ENCODE measurements around the gene NOG. TPM values are rescaled to one million over a fixed set of nuclear protein-coding genes. Genes with fewer than 3 reads are reported as not detected.

The NOG gene
- total and polyA plus RNA-seq, 2 experiments from 2014 or later, result 0.39 to 0.66 TPM

DNA sequence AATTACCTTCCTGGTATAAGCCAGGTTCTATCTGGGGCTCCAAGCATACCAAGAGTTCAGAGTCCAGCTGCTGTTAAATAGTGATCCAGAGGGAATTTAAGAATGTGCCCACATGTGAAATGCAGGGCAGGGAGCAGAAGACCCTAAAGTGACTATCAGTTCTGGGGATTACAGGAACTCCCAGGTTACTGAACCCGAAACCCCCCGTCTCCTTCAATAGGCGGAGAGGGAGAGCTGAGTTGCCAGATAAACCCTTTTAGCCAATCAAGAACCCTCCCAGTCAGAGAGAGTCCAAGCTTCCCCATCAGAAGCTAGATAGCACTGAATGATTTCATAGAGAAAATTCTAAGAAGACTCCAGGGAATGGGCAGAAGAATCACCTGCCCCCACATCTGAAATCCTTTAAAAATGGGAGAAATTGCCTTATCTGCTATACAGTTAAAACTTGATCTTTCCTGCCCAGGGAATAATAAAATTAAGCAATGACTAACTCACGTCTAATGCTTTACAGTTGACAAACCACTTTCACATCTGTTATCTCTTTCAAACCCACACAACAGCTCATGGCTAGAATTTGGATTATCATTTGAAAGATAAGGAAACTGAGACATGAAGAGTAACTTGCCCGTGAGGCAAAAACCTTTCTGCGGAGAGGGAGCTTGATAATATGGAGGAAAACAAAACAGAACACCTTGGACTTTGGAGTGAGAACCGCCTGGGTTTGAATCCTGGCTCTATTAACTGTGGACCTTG lies 10.2 kb downstream of the NOG start (continued):
- TF ChIP-seq, protein P1, sequence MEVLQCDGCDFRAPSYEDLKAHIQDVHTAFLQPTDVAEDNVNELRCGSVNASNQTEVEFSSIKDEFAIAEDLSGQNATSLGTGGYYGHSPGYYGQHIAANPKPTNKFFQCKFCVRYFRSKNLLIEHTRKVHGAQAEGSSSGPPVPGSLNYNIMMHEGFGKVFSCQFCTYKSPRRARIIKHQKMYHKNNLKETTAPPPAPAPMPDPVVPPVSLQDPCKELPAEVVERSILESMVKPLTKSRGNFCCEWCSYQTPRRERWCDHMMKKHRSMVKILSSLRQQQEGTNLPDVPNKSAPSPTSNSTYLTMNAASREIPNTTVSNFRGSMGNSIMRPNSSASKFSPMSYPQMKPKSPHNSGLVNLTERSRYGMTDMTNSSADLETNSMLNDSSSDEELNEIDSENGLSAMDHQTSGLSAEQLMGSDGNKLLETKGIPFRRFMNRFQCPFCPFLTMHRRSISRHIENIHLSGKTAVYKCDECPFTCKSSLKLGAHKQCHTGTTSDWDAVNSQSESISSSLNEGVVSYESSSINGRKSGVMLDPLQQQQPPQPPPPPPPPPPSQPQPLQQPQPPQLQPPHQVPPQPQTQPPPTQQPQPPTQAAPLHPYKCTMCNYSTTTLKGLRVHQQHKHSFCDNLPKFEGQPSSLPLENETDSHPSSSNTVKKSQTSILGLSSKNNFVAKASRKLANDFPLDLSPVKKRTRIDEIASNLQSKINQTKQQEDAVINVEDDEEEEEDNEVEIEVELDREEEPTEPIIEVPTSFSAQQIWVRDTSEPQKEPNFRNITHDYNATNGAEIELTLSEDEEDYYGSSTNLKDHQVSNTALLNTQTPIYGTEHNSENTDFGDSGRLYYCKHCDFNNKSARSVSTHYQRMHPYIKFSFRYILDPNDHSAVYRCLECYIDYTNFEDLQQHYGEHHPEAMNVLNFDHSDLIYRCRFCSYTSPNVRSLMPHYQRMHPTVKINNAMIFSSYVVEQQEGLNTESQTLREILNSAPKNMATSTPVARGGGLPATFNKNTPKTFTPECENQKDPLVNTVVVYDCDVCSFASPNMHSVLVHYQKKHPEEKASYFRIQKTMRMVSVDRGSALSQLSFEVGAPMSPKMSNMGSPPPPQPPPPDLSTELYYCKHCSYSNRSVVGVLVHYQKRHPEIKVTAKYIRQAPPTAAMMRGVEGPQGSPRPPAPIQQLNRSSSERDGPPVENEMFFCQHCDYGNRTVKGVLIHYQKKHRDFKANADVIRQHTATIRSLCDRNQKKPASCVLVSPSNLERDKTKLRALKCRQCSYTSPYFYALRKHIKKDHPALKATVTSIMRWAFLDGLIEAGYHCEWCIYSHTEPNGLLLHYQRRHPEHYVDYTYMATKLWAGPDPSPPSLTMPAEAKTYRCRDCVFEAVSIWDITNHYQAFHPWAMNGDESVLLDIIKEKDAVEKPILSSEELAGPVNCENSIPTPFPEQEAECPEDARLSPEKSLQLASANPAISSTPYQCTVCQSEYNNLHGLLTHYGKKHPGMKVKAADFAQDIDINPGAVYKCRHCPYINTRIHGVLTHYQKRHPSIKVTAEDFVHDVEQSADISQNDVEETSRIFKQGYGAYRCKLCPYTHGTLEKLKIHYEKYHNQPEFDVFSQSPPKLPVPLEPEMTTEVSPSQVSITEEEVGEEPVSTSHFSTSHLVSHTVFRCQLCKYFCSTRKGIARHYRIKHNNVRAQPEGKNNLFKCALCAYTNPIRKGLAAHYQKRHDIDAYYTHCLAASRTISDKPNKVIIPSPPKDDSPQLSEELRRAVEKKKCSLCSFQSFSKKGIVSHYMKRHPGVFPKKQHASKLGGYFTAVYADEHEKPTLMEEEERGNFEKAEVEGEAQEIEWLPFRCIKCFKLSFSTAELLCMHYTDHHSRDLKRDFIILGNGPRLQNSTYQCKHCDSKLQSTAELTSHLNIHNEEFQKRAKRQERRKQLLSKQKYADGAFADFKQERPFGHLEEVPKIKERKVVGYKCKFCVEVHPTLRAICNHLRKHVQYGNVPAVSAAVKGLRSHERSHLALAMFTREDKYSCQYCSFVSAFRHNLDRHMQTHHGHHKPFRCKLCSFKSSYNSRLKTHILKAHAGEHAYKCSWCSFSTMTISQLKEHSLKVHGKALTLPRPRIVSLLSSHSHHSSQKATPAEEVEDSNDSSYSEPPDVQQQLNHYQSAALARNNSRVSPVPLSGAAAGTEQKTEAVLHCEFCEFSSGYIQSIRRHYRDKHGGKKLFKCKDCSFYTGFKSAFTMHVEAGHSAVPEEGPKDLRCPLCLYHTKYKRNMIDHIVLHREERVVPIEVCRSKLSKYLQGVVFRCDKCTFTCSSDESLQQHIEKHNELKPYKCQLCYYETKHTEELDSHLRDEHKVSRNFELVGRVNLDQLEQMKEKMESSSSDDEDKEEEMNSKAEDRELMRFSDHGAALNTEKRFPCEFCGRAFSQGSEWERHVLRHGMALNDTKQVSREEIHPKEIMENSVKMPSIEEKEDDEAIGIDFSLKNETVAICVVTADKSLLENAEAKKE (CRISPR knock-in tag; IDR thresholded peaks at IDR 0.05), result no peak
- TF ChIP-seq EZH2 (IDR thresholded peaks at IDR 0.05; ENCODE audit: low read depth, unreplicated experiment) (no peak), ZNF114 (CRISPR knock-in tag; IDR thresholded peaks at IDR 0.05) (no peak), POLR2AphosphoS5 (IDR thresholded peaks at IDR 0.05; ENCODE audit: low read depth) (no peak), NANOG (IDR thresholded peaks at IDR 0.05; ENCODE audit: borderline replicate concordance) (no peak), CREB1 (CRISPR knock-in tag; IDR thresholded peaks at IDR 0.05; ENCODE audit: low read depth) (no peak)
- TF ChIP-seq, protein P2, sequence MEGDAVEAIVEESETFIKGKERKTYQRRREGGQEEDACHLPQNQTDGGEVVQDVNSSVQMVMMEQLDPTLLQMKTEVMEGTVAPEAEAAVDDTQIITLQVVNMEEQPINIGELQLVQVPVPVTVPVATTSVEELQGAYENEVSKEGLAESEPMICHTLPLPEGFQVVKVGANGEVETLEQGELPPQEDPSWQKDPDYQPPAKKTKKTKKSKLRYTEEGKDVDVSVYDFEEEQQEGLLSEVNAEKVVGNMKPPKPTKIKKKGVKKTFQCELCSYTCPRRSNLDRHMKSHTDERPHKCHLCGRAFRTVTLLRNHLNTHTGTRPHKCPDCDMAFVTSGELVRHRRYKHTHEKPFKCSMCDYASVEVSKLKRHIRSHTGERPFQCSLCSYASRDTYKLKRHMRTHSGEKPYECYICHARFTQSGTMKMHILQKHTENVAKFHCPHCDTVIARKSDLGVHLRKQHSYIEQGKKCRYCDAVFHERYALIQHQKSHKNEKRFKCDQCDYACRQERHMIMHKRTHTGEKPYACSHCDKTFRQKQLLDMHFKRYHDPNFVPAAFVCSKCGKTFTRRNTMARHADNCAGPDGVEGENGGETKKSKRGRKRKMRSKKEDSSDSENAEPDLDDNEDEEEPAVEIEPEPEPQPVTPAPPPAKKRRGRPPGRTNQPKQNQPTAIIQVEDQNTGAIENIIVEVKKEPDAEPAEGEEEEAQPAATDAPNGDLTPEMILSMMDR (conservative IDR thresholded peaks at IDR 0.05; ENCODE audit: low read depth in 2 of 2), result no peak
- TF ChIP-seq, protein P3, sequence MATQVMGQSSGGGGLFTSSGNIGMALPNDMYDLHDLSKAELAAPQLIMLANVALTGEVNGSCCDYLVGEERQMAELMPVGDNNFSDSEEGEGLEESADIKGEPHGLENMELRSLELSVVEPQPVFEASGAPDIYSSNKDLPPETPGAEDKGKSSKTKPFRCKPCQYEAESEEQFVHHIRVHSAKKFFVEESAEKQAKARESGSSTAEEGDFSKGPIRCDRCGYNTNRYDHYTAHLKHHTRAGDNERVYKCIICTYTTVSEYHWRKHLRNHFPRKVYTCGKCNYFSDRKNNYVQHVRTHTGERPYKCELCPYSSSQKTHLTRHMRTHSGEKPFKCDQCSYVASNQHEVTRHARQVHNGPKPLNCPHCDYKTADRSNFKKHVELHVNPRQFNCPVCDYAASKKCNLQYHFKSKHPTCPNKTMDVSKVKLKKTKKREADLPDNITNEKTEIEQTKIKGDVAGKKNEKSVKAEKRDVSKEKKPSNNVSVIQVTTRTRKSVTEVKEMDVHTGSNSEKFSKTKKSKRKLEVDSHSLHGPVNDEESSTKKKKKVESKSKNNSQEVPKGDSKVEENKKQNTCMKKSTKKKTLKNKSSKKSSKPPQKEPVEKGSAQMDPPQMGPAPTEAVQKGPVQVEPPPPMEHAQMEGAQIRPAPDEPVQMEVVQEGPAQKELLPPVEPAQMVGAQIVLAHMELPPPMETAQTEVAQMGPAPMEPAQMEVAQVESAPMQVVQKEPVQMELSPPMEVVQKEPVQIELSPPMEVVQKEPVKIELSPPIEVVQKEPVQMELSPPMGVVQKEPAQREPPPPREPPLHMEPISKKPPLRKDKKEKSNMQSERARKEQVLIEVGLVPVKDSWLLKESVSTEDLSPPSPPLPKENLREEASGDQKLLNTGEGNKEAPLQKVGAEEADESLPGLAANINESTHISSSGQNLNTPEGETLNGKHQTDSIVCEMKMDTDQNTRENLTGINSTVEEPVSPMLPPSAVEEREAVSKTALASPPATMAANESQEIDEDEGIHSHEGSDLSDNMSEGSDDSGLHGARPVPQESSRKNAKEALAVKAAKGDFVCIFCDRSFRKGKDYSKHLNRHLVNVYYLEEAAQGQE (IDR thresholded peaks at IDR 0.05; ENCODE audit: unreplicated experiment), result no peak

Measured in GM23338 (cell line).